Thyroid gland (tissue), 4 donors: ENCODE measurements around the gene SMARCB1.

Experiments used
- CTCF ChIP-seq, 6 experiments: fragments of 200-600 bp in 3 of 6; fragments of 450-650 bp in 3 of 6; sonication (generic) in 3 of 6; IDR thresholded peaks; one replicate each; pipeline ENCODE4 v1.5.1; 2016 to 2019; ENCODE audit warnings: antibody characterized with exemption in 6 of 6, mild to moderate bottlenecking in 2 of 6, inconsistent platforms in 1 of 6, moderate library complexity in 1 of 6
- POLR2A ChIP-seq, 2 donors: fragments of 450-650 bp; IDR thresholded peaks; one replicate each; pipeline ENCODE4 v1.6.1; 2017; ENCODE audit warnings: antibody characterized with exemption in 2 of 2, mild to moderate bottlenecking in 2 of 2, moderate library complexity in 1 of 2

GRCh38 chr22:23778577-23778900 lies 8.2 kb upstream of the SMARCB1 start:
- no peak for TF ChIP-seq POLR2A (IDR thresholded peaks at IDR 0.05)
- TF ChIP-seq CTCF (IDR thresholded peaks at IDR 0.05), result no peak
